Nephron (organoid): ENCODE data around the gene ATIC.

Experiments used
- H3K27ac Mint-ChIP-seq, 3 experiments: 2 replicates each; pipeline ENCODE4 v1.8.0; 2020; ENCODE audit warnings: mixed read lengths in 3 of 3, mild to moderate bottlenecking in 2 of 3, moderate library complexity in 1 of 3
- H3K27me3 Mint-ChIP-seq: 2 replicates; pipeline ENCODE4 v1.8.0; 2021; ENCODE audit warnings: low read depth, mild to moderate bottlenecking, moderate library complexity, mixed read lengths
- H3K36me3 Mint-ChIP-seq: 2 replicates; pipeline ENCODE4 v1.8.0; 2020; ENCODE audit warnings: low read depth, mixed read lengths
- H3K4me1 Mint-ChIP-seq: 2 replicates; pipeline ENCODE4 v1.8.0; 2020; ENCODE audit warnings: mixed read lengths
- H3K4me3 Mint-ChIP-seq, 3 experiments: 2 replicates each; pipeline ENCODE4 v1.8.0; 2020; ENCODE audit warnings: mild to moderate bottlenecking in 3 of 3, mixed read lengths in 3 of 3, moderate library complexity in 2 of 3
- H3K9me3 Mint-ChIP-seq: 2 replicates; pipeline ENCODE4 v1.8.0; 2020; ENCODE audit warnings: mixed read lengths
- CTCF ChIP-seq, 3 experiments: fragments of 200-600 bp; sonication (generic); IDR thresholded peaks; one replicate each; pipeline ENCODE4 v1.5.0; 2021; ENCODE audit warnings: antibody characterized with exemption in 3 of 3; ENCODE audit not compliant: unreplicated experiment in 3 of 3

ATIC gene

GRCh38 chr2:215280326-215280725, 31.5 kb upstream of the ATIC start:
- Mint-ChIP-seq H3K4me3 (no peak overlapping the region), H3K36me3 (no peaks in the 10 kb centered on the region), H3K27me3 (no peaks in the 10 kb centered on the region), H3K9me3 (no peaks in the 10 kb centered on the region), H3K4me1 (no peaks in the 10 kb centered on the region), H3K27ac (no peak overlapping the region)
- TF ChIP-seq CTCF (IDR thresholded peaks at IDR 0.05; ENCODE audit: unreplicated experiment in 3 of 3): no peak

- Mint-ChIP-seq H3K4me3 (no peak overlapping the region), H3K9me3 (no peaks in the 10 kb centered on the region)
These were observed 28.6 kb upstream of the ATIC start for GRCh38 chr2:215283221-215283620.

GRCh38 chr2:215286309-215286708, 25.6 kb upstream of the ATIC start:
- no peaks in the 10 kb centered on the region for H3K4me1 Mint-ChIP-seq
- no peak overlapping the region for H3K27ac Mint-ChIP-seq

More at GRCh38 chr2:215283221-215283620, 28.6 kb upstream of the ATIC start:
- no peaks in the 10 kb centered on the region for H3K27me3 Mint-ChIP-seq
- H3K36me3 Mint-ChIP-seq: no peaks in the 10 kb centered on the region
- no peaks in the 10 kb centered on the region for H3K4me1 Mint-ChIP-seq
- TF ChIP-seq CTCF (IDR thresholded peaks at IDR 0.05; ENCODE audit: unreplicated experiment in 3 of 3): no peak
- H3K27ac Mint-ChIP-seq: no peak overlapping the region

GRCh38 chr2:215288112-215288815, 23.6 kb upstream of the ATIC start:
- Mint-ChIP-seq H3K4me3 (no peak overlapping the region), H3K36me3 (no peaks in the 10 kb centered on the region), H3K27ac (no peak overlapping the region), H3K9me3 (no peaks in the 10 kb centered on the region), H3K4me1 (no peaks in the 10 kb centered on the region), H3K27me3 (no peaks in the 10 kb centered on the region)
- TF ChIP-seq CTCF (IDR thresholded peaks at IDR 0.05; ENCODE audit: unreplicated experiment in 3 of 3): no peak

More at GRCh38 chr2:215286309-215286708, 25.6 kb upstream of the ATIC start:
- H3K36me3 Mint-ChIP-seq: no peaks in the 10 kb centered on the region
- TF ChIP-seq CTCF (IDR thresholded peaks at IDR 0.05; ENCODE audit: unreplicated experiment in 3 of 3): no peak
- no peaks in the 10 kb centered on the region for H3K9me3 Mint-ChIP-seq
- H3K27me3 Mint-ChIP-seq: no peaks in the 10 kb centered on the region
- no peak overlapping the region for H3K4me3 Mint-ChIP-seq

- no peak for TF ChIP-seq CTCF (IDR thresholded peaks at IDR 0.05; ENCODE audit: unreplicated experiment in 3 of 3)
- no peaks in the 10 kb centered on the region for H3K36me3 Mint-ChIP-seq
- H3K9me3 Mint-ChIP-seq: peaks cover 4% of the 10 kb centered on the region
- no peak overlapping the region for H3K27ac Mint-ChIP-seq
- no peak overlapping the region for H3K4me3 Mint-ChIP-seq
- H3K27me3 Mint-ChIP-seq: no peaks in the 10 kb centered on the region
- H3K4me1 Mint-ChIP-seq: no peaks in the 10 kb centered on the region
These were observed 20.8 kb upstream of the ATIC start for GRCh38 chr2:215290980-215291599.

GRCh38 chr2:215293879-215294278, 18.0 kb upstream of the ATIC start:
- no peak for TF ChIP-seq CTCF (IDR thresholded peaks at IDR 0.05; ENCODE audit: unreplicated experiment in 3 of 3)
- H3K9me3 Mint-ChIP-seq: peaks cover 6% of the 10 kb centered on the region
- no peaks in the 10 kb centered on the region for H3K4me1 Mint-ChIP-seq
- no peak overlapping the region for H3K27ac Mint-ChIP-seq
- H3K36me3 Mint-ChIP-seq: no peaks in the 10 kb centered on the region
- no peak overlapping the region for H3K4me3 Mint-ChIP-seq
- no peaks in the 10 kb centered on the region for H3K27me3 Mint-ChIP-seq
